Smooth muscle cell (in vitro differentiated cells): ENCODE measurements around the gene LSP1. TPM values are rescaled to one million over a fixed set of nuclear protein-coding genes. Genes with fewer than 3 reads are reported as not detected.

Experiments used
- DNase-seq: peaks from one replicate; lab custom pipeline; 2025; ENCODE audit not compliant: unreplicated experiment; lab: John Stamatoyannopoulos, UW
- H2AFZ ChIP-seq: fragments of 200-600 bp; sonication (generic); 2 replicates; pipeline ENCODE4 v1.6.0; 2016; ENCODE audit warnings: antibody characterized with exemption, low read depth, mild to moderate bottlenecking
- H3F3A ChIP-seq: fragments of 200-600 bp; sonication (generic); 2 replicates; pipeline ENCODE4 v1.6.0; 2017; ENCODE audit warnings: antibody characterized with exemption, low read depth
- H3K27ac ChIP-seq: fragments of 200-600 bp; sonication (generic); 2 replicates; pipeline ENCODE4 v1.5.1; 2016; ENCODE audit warnings: low read depth, mild to moderate bottlenecking
- H3K27me3 ChIP-seq: fragments of 200-600 bp; sonication (generic); 2 replicates; pipeline ENCODE4 v1.6.1; 2016; ENCODE audit warnings: low read depth, mild to moderate bottlenecking
- H3K36me3 ChIP-seq: fragments of 200-600 bp; sonication (generic); 2 replicates; pipeline ENCODE4 v1.5.1; 2016; ENCODE audit warnings: low read depth
- H3K4me1 ChIP-seq: fragments of 200-600 bp; sonication (generic); 2 replicates; pipeline ENCODE4 v1.5.1; 2016; ENCODE audit warnings: low read depth
- H3K4me2 ChIP-seq: fragments of 200-600 bp; sonication (generic); 2 replicates; pipeline ENCODE4 v1.6.0; 2016; ENCODE audit warnings: mild to moderate bottlenecking
- H3K4me3 ChIP-seq: fragments of 200-600 bp; sonication (generic); 2 replicates; pipeline ENCODE4 v1.5.1; 2016; ENCODE audit warnings: mild to moderate bottlenecking
- H3K79me2 ChIP-seq: fragments of 200-600 bp; sonication (generic); 2 replicates; pipeline ENCODE4 v1.6.0; 2016; ENCODE audit warnings: low read depth, mild to moderate bottlenecking
- H3K9ac ChIP-seq: fragments of 200-600 bp; sonication (generic); 2 replicates; pipeline ENCODE4 v1.6.0; 2016; ENCODE audit warnings: low read depth
- H3K9me3 ChIP-seq: fragments of 200-600 bp; sonication (generic); replicated peaks from 2 replicates; pipeline ENCODE4 v1.5.1; 2016; ENCODE audit warnings: low read depth
- H4K20me1 ChIP-seq: fragments of 200-600 bp; sonication (generic); 2 replicates; pipeline ENCODE4 v1.6.0; 2016; ENCODE audit warnings: low read depth
- CTCF ChIP-seq: fragments of 200-600 bp; sonication (generic); IDR thresholded peaks from 2 replicates; pipeline ENCODE4 v1.5.1; 2017; ENCODE audit warnings: borderline replicate concordance, mild to moderate bottlenecking, antibody characterized with exemption; ENCODE audit not compliant: insufficient read depth, poor library complexity, severe bottlenecking
- WGBS: methylation state at CpG from one replicate; pipeline ENCODE4 v1.1.7; 2016; ENCODE audit warnings: low lambda C conversion rate; 5-methylcytosine and 5-hydroxymethylcytosine counted together
- polyA plus RNA-seq: library from polyadenylated mRNA; unstranded; fragments of >200 nt; fragmentation: Nextera tagmentation; extraction: Ambion mirVana; gene quantifications from 2 replicates; pipeline ENCODE4 v1.2.1, GENCODE V29; 2016
- total RNA-seq: library from RNA; depleted of rRNA; stranded (reverse); fragments of >200 nt; gene quantifications from 2 replicates; pipeline ENCODE4 v1.2.3, GENCODE V29; 2014

Gene LSP1
- total and polyA plus RNA-seq, 2 experiments from 2014 or later = 2.1 to 13.7 TPM

- 80% methylated on average over 20 of the region's 21 CpGs for WGBS
- H3K9ac ChIP-seq = no peak overlapping the region
- no peaks in the 10 kb centered on the region for H3K27me3 ChIP-seq
- H2AFZ ChIP-seq = no peak overlapping the region
- H3K4me3 ChIP-seq = no peak overlapping the region
- H3K27ac ChIP-seq = no peak overlapping the region
- no peaks in the 10 kb centered on the region for H4K20me1 ChIP-seq
- no peaks in the 10 kb centered on the region for H3K4me1 ChIP-seq
- no peaks in the 10 kb centered on the region for H3F3A ChIP-seq
- H3K9me3 ChIP-seq = no peaks in the 10 kb centered on the region
- H3K79me2 ChIP-seq = no peaks in the 10 kb centered on the region
- TF ChIP-seq CTCF = no peak
- H3K4me2 ChIP-seq = no peak overlapping the region
- DNase-seq = no peak
- H3K36me3 ChIP-seq = no peaks in the 10 kb centered on the region
Measured at GRCh38 chr11:1920909-1921573, 68.2 kb downstream of the LSP1 start.

- no peaks in the 10 kb centered on the region for H4K20me1 ChIP-seq
- no peak overlapping the region for H3K4me2 ChIP-seq
- H3K36me3 ChIP-seq = no peaks in the 10 kb centered on the region
- H3K9ac ChIP-seq = no peak overlapping the region
- H3K79me2 ChIP-seq = no peaks in the 10 kb centered on the region
- WGBS = 88% methylated on average over 18 of the region's 18 CpGs
- DNase-seq = no peak
- no peak for TF ChIP-seq CTCF
- no peak overlapping the region for H3K27ac ChIP-seq
- H3K4me3 ChIP-seq = no peak overlapping the region
- no peaks in the 10 kb centered on the region for H3F3A ChIP-seq
- H3K4me1 ChIP-seq = no peaks in the 10 kb centered on the region
- no peaks in the 10 kb centered on the region for H3K27me3 ChIP-seq
- no peaks in the 10 kb centered on the region for H3K9me3 ChIP-seq
- no peak overlapping the region for H2AFZ ChIP-seq
Measured at GRCh38 chr11:1921574-1922141, 68.8 kb downstream of the LSP1 start.

- Histone ChIP-seq H3K79me2 (no peaks in the 10 kb centered on the region), H3K36me3 (no peaks in the 10 kb centered on the region), H3K27me3 (no peaks in the 10 kb centered on the region), H3F3A (no peaks in the 10 kb centered on the region), H3K4me2 (no peak overlapping the region), H2AFZ (no peak overlapping the region), H3K9me3 (no peaks in the 10 kb centered on the region), H3K27ac (no peak overlapping the region), H3K4me1 (peaks cover 6% of the 10 kb centered on the region), H4K20me1 (no peaks in the 10 kb centered on the region), H3K4me3 (no peak overlapping the region), H3K9ac (no peak overlapping the region)
- TF ChIP-seq CTCF = no peak
- no peak for DNase-seq
- 89% methylated on average over 14 of the region's 14 CpGs for WGBS
Measured at GRCh38 chr11:1922481-1923081, 69.7 kb downstream of the LSP1 start.
